Vagina (tissue), 2 donors: Measurements from ENCODE around the gene YOD1.

Experiments used
- POLR2A ChIP-seq, 2 donors: fragments of 450-650 bp; IDR thresholded peaks; one replicate each; pipeline ENCODE4 v1.6.1; 2017; ENCODE audit warnings: antibody characterized with exemption in 2 of 2, mild to moderate bottlenecking in 2 of 2, moderate library complexity in 2 of 2
- TF ChIP-seq, protein P1 (sequence below), 3 experiments: fragments of 450-650 bp in 2 of 3; fragments of 200-600 bp in 1 of 3; sonication (generic) in 1 of 3; IDR thresholded peaks; one replicate each; pipeline ENCODE4 v1.5.1; 2017 to 2019; ENCODE audit warnings: antibody characterized with exemption in 3 of 3, mild to moderate bottlenecking in 2 of 3, moderate library complexity in 2 of 3

DNA sequence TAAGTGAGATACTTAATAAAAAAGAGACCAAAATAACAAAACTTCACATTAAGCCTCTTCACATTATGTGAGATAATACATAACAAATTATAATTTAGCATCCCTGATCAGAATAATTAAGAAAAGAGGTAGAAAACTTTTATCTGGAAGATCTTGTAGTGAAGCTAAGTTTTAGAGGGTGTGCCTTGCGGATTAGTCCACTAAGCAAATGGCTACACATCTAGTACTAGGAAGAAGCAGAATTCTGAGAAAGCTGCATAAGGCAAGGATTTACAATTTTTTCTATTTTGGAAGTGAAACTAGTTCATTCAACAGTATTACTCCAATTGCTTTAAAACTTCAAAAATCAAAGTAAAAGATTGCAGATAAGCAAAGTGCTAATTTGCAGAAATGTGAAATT is 3.5 kb downstream of the YOD1 start:
- TF ChIP-seq, protein P1, sequence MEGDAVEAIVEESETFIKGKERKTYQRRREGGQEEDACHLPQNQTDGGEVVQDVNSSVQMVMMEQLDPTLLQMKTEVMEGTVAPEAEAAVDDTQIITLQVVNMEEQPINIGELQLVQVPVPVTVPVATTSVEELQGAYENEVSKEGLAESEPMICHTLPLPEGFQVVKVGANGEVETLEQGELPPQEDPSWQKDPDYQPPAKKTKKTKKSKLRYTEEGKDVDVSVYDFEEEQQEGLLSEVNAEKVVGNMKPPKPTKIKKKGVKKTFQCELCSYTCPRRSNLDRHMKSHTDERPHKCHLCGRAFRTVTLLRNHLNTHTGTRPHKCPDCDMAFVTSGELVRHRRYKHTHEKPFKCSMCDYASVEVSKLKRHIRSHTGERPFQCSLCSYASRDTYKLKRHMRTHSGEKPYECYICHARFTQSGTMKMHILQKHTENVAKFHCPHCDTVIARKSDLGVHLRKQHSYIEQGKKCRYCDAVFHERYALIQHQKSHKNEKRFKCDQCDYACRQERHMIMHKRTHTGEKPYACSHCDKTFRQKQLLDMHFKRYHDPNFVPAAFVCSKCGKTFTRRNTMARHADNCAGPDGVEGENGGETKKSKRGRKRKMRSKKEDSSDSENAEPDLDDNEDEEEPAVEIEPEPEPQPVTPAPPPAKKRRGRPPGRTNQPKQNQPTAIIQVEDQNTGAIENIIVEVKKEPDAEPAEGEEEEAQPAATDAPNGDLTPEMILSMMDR (IDR thresholded peaks at IDR 0.05), result no peak
- no peak for TF ChIP-seq POLR2A (IDR thresholded peaks at IDR 0.05)
